GM12864 (cell line): ENCODE measurements around the gene MOGAT3.
A peak's percentile ranks its signal among the peaks of the same experiment; 100 is the strongest.

Source experiments
- DNase-seq: peaks from one replicate; pipeline ENCODE4 v3.0.0-alpha.2; 2011; ENCODE audit warnings: low read depth
- H3K4me3 ChIP-seq: 2 replicates; pipeline ENCODE4 v1.5.1; 2011; ENCODE audit warnings: mild to moderate bottlenecking, low read depth, low read length, control low read depth
- TF ChIP-seq, protein P1 (sequence below): IDR thresholded peaks from 2 replicates; pipeline ENCODE4 v1.5.1; 2011; ENCODE audit warnings: low read depth, mild to moderate bottlenecking, moderate library complexity, low read length, control low read depth, inconsistent platforms; ENCODE audit errors: missing control alignments

The MOGAT3 gene

DNA sequence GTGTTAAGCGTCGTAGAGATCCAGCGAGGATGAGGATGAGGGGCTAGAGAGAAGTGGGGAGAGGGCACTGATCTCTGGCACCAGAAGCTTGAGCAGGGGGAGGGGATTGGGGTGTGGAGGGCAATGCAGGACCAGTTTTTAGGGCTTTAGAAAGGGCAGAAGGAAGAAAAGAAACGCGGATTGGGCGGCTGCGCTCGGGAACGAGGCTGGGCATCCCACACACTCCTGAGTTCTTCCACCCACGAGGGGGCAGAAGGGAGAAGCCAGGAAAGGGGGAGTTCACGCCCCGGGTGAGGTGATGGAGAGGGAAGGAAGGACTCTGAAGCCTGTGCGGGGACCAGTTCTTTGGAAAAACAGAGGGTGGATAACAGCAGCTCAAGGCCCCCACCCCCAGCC lies 29.4 kb downstream of the MOGAT3 start:
- no peak for DNase-seq
- no peak overlapping the region for H3K4me3 ChIP-seq
- TF ChIP-seq, protein P1, sequence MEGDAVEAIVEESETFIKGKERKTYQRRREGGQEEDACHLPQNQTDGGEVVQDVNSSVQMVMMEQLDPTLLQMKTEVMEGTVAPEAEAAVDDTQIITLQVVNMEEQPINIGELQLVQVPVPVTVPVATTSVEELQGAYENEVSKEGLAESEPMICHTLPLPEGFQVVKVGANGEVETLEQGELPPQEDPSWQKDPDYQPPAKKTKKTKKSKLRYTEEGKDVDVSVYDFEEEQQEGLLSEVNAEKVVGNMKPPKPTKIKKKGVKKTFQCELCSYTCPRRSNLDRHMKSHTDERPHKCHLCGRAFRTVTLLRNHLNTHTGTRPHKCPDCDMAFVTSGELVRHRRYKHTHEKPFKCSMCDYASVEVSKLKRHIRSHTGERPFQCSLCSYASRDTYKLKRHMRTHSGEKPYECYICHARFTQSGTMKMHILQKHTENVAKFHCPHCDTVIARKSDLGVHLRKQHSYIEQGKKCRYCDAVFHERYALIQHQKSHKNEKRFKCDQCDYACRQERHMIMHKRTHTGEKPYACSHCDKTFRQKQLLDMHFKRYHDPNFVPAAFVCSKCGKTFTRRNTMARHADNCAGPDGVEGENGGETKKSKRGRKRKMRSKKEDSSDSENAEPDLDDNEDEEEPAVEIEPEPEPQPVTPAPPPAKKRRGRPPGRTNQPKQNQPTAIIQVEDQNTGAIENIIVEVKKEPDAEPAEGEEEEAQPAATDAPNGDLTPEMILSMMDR: peak; percentile 9

DNA sequence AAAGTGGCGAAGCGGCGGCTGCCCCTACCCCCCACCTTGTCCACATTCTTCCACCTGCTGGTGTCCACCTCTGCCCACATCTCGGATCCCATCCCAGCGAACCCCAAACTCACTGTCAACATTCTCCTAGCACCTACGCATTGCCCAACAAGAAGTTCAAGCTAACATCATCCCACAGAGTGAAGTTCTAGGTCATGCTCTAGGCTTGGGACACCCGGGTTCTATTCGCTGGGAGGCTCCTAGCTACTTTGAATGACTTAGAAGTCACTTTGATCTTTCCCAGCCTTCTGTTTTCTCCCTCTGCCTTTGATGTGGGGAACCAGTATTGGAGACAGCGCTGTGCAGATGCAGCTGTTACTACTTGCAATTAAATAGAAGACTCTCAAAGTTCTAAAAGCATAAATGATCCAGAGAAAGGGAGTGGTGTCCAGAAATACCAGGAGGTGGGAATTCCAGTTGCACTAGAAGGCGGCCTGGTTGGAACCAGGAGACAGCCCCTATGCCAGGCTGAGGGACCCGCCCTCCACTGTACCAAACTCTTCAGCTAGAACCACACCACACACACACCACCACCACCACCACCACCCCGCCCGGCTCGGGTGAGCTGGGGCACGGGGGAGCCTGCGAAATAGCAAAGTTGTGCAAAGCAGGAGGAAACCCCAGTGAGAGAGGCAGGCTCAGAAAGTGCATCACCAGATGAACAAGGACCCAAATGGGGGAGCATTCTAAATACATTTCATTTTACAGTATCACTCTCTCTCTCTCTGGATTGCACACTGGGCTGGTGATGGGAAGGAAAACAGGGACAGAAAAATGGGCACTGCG lies 30.0 kb downstream of the MOGAT3 start:
- DNase-seq: no peak
- TF ChIP-seq, protein P1: no peak
- H3K4me3 ChIP-seq: no peak overlapping the region

DNA sequence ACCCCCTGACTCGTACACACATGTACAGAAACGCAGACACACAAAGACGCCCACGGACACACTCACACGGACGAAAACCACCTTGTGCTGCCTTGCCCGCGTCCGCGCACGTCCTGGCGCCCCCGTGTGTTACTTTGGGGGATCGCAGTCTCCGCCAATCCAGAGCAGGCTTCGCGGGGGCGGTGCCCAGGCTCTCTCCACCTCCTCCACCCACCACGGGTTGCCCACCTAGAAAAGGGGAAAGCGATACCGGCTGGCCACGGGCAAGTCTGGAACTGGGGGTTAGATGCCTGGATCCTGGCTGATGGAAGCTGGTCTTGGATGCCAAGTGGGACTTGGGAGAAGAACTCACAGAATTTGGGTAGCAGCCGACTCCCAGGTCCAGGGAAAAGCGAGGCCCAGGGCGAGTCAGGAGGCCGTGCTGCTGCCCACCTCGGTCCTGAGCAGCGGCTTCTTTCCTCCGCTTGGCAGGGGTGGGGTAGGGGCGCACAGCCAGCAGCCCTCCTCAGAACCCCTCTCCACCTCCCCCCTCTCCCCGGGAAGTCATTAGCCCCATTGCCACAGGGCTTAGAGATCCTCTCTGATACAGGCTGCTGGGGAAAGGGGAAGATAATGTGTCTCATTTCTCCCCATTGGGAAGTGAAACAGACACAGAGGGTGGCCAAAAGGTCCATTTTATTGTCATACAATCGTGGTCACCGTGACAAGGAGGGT lies 30.8 kb downstream of the MOGAT3 start:
- TF ChIP-seq, protein P1: peak; percentile 96
- no peak overlapping the region for H3K4me3 ChIP-seq
- peak; percentile 15 for DNase-seq

DNA sequence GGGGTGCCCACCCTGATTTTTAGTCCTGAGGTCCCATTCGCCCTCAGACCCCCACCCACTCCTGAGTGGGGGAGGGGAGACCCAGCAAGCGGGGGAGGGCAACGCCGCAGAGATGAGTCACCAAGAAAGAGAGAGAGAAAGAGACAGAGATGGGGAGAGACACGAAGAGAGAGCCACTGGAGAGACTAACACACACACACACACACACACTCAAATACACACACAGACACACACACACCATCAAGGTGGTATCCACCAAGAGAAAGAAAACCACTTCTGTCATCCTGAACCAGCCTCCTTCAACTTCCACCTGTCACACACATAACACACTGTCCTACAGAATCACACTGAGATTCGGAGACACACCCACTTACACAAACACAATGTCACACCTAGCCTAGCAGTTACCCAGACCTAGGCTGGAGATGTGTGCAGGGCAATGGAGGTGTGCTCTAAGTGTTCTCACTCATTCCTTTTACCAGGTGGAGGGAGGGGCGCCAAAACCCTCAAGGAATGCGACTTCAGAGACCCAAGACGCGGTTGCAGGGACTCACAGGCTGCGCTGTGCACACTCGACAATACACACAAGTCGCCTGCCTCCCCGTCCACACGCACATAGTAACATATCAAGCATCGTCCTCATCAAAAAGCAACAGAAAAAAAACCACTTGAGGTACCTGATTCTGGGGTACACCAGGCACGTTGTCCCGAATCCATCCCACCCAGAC lies 31.6 kb downstream of the MOGAT3 start:
- H3K4me3 ChIP-seq: no peak overlapping the region
- DNase-seq: no peak
- TF ChIP-seq, protein P1: no peak

DNA sequence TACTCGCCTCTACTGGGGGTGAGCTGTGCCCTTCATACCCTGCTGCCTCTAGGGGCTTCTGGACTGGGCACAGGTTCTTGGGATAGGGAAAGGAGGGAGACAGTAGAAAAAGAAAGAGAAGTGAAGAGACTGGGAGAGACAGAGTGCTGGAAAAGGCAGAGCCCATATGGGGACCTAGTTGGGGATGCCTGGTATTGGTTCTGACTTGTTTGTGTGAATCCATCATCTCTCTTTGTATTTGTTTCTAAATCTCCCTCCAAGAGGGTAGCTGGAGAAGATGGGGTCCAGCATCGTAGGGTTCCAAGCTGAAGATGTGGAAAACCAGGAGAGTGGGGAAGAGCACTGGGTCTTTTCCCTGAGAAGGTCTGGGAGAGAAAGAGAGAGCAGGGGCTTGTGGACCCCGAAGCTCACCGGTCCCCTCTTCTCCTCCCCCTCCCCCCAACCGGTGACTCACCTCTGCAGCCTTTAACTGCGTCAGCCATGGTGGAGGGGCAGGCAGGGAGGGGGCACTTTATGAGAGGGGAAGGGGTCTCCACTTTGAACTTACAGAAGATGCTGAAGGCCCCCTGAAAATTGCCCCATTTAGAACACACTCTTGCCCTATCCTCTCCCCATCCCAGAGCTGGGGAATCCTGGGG lies 32.3 kb downstream of the MOGAT3 start:
- H3K4me3 ChIP-seq: no peak overlapping the region
- DNase-seq: no peak
- TF ChIP-seq, protein P1: no peak

DNA sequence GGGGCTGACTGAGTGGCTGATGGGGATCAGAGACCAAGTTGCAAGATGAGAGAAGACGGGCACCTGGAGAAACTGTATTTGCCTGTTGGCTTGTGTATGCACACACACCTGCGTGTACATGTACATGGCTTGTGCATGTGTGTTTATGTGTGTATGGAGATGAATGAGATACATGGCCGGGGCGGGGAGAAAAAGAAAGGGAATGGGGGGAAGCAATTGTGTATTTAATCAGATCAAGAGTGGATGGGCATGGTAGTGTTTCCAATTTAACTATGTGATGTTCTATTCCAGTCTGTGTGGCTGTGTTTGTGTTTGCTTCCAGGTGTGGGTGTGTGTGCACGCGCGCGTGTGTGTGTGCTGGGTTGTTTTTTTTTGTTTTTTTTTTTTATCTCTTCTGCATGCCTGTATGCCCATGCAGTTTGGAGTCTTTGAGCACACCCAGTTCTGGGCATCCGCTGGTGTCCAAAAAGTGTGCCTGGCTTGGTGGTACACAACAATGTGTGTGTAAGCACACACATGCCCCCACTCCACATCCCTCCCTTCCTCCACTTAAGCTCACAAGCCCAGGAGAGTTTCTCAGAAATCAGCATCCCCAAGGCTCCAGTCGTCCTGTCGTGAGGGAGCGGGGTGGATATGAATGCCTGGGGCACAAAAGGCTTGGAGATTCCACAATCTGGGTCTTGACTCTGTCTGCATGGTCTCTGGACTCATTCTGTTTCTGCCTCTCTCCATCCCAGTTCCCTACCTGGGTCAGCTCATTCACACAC lies 33.0 kb downstream of the MOGAT3 start:
- no peak overlapping the region for H3K4me3 ChIP-seq
- TF ChIP-seq, protein P1: no peak
- no peak for DNase-seq
